NCI-H748 (cell line): ENCODE results near the gene KIF13A.
"Not testable (repeated sequence)": the region's sequence is repeated elsewhere in the genome, so short reads cannot be mapped to it uniquely, and the experiment has no call there.

Experiments
- DNase-seq: peaks from one replicate; lab custom pipeline; 2025; ENCODE audit not compliant: unreplicated experiment; lab: John Stamatoyannopoulos, UW

KIF13A gene

GRCh38 chr6:17935188-17936149, 52.0 kb downstream of the KIF13A start:
- no peak for DNase-seq

GRCh38 chr6:17933716-17934115, 53.7 kb downstream of the KIF13A start:
- no peak for DNase-seq

GRCh38 chr6:17932330-17932852, 55.0 kb downstream of the KIF13A start:
- DNase-seq = no peak

DNA sequence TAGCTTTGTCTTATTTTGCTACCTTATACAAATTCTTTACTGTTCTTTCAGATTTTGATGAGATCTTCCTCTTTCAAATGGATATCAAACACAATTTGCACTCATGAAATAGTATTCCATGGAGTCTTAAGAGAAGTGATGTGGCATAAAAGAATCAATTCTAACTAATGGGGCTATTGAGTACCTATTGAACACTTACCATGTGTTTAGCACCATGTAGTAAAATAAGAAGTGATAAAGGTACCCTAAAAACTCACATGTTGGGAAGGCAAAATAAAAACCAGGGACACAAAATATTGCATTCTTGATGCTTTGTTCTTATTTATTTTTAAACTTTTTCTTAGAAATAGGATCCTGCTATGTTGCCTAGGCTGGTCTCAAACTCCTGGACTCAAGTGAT, 56.2 kb downstream of the KIF13A start:
- DNase-seq = no peak

GRCh38 chr6:17930321-17930993, 57.0 kb downstream of the KIF13A start:
- DNase-seq = no peak

- no peak for DNase-seq
These were observed 58.7 kb downstream of the KIF13A start for GRCh38 chr6:17928514-17929430.

GRCh38 chr6:17927705-17928104, 59.7 kb downstream of the KIF13A start:
- no peak for DNase-seq

DNA sequence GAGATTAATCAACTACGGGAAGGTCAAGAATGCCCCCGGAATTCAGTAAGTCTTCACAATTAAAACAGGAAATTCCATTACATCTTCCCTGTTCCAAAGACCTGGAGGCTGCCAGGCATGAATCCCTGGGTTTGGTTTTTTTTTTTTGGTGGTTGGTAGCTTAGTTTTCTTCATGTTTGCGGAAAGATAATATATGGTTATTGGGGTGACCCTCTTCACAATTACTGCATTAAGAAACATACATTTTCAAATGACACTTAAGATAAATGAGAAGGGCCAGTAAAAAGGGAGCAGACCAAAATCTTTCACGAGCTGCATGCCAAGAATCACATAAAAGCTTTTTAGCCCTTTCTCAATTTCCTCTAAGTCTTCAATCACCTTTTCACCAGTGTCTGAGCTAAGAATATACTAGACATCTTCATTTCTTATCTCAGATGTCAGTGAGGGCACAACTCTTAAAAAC, 64.0 kb downstream of the KIF13A start:
- DNase-seq = no peak

GRCh38 chr6:17921454-17921853, 66.0 kb downstream of the KIF13A start:
- no peak for DNase-seq

DNA sequence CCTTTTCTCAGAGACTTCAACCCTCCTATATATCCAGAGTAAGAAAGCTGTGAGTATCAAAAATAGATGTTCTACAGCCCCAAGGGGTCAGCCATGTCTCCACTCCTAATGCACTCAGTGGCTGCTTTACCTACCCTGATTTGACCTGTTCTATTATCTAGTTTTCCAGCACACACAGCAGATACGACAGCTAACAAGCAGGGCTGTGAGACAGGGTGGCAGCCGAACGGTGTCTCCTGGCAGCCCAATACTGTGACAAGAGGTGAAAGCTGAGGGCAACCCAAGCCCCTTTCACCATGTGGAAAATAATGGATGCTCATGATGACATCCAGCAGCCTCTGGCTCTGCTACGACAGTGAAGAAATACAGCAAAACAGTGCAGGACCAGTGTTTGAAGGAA, 67.9 kb downstream of the KIF13A start:
- DNase-seq = no peak

DNA sequence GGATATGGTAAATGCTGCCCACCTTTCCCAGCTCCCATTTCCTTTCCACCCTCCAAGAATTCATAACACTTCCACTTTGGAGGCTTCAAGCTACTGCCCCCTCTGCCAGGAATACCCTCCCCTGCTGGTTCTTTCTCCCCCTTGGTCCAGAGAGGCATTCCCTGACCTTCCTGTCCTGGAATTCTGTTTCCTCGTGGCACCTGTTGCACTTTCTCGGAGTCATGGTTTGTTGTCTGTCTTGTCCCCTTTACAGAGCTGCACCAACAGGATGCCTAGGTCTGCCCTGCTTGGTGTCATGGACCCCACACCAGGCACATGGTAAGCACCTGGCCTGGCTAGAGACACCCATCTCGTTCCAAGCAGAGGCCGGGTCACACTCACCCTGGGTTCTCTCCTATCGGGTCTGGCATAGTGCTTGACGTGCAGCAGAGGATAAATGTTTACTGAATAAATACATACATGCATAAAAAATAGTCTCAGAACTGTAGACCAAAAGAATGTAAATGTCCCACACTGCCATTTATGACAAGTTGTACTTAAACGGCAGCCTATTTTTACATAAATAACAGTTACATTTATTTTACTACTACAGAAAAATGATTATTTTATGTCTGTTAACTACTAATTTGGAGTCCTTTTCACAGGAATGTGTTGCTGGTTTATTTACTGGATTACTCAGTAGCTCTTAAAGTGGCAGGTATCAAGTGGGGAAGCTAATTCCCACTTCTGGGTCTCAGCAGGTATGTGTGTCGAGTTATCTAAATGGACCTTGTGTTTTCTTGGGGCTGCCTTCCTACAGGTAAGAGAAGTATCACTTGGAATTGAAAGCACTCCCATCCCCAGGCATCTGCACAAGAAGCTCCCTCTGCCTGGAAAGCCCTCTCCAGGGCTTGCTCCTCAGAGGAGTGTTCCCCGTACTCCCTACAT, 69.3 kb downstream of the KIF13A start:
- no peak for DNase-seq

DNA sequence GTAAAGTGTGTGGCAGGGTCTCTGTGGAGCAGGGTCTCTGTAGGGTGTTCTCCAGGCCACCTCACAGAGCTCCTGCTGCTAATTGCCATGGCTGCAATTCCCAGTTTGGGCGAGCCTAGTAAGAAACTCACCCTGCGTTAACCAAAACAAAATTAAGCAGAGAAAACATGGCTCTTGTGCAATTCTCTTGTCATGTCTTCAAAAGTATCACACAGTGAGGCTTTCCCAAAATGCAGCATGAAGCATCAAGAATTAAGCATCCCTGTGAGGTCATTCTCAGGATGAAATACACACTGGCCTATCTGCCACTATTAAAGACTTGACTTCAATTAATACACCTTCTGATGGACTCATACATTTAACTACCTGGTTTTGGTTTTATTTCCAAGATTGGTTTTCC, 72.8 kb downstream of the KIF13A start:
- no peak for DNase-seq

DNA sequence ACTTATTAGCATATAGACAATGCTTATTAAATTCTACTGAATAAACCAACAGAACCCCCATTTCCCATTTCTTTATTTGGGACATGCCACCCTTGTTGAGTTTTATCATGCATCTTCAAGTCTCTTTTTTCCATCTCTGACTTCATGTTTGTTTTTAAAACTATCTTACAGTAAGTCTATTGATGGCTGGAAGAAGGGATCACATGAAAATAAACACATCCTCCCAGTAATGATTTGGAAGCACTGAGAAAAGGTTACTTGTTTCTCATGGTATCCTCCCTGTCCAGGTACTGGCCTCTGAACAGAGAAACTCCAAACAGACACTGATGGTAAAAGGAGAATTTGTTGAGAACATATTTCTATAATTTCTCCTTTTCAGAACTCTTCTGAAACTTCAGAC, 74.9 kb downstream of the KIF13A start:
- DNase-seq = no peak

GRCh38 chr6:17911656-17912055, 75.8 kb downstream of the KIF13A start:
- DNase-seq = not testable (repeated sequence)

GRCh38 chr6:17910189-17910588, 77.2 kb downstream of the KIF13A start:
- no peak for DNase-seq

- DNase-seq = no peak
These were observed 78.6 kb downstream of the KIF13A start for GRCh38 chr6:17908831-17909230.

DNA sequence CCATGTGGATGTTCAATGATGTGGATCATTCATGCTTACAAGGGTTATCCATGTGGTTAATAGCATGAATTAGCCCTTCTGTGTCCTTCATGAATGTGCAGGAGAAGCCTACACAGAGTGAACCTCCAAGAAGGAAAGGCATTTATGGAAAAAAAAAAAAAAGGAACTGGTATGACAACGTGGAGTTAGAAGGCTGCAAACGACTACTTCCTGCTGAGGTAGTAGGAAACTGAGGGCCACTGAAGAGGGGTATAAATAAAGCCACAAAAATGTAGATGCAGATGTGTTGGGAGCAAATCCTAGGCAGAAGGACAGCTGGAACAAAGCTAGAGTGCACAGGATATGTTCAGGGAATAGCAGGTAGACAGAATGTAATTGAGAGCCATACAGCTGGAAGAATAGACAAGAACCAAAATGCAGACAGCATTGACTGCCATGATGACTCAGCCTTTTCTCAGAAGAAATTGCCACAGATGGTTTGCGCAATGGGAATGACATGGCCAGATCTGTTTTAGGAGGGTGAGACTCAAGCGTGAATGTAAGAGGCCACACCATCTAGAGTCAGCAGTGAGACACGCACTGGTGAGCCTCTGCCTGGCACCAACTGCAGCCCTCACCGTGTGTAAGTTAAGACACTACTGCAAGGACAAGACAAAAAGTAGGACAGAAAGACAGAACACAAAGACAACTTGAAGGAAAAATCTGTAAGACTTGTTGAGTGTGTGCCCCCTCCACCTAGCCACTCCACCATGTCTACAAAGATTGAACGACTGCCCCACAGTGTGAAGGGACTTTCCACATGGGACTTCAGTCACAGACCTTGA, 79.8 kb downstream of the KIF13A start:
- no peak for DNase-seq

DNA sequence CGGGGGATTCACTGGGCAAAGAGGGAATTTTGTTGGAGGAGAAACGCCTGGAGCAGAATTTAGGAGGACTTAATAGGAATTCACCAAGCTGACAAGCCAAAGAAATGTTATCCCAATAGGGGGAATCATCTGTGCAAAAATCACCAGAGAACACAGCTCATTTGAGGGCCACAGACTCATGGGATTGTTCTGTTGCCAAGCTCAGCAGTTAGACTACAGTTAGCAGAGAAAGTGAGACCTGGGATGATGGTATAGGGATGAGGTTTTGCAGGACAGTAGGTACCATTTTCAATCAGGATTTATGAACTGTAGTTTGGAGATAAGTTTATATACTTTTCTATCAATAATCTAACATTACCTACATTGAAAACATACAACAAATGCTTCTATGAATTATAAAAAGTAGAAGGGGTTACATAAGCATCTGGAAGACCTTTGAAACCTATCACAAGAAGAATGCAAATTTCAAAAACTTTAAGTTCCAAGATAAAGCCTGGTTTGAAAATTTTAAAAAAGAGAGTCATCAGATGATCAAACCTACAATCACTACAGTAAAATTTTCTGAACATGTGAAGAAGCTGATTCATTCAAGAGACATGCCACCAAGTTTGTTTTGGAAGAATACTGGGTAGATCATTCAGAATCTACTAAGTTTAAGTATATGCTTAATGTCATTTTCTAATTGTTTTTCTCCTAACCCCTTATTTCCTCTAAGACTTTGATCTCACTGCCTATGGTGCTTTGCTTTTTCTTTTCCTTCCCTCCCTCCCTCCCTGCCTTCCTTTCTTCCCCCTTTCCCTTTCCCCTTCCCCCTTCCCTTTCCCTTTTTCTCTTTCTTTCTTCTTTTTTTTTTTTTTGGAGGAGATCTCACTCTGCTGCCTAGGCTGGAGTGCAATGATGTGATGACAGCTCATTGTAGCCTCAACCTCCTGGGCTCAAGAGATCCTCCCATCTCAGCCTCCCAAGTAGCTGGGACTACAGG, 81.5 kb downstream of the KIF13A start:
- no peak for DNase-seq
